OCI-LY3 (cell line): ENCODE measurements around the gene EIF2D.

ENCODE experiments used
- CTCF ChIP-seq: fragments of 200-600, 300-600 bp; sonication (generic); IDR thresholded peaks from 2 replicates; pipeline ENCODE4 v1.5.1; 2014; ENCODE audit warnings: antibody characterized with exemption, low read length, low read depth
- EZH2phosphoT487 ChIP-seq: fragments of 200-600 bp; shearing (Covaris generic); IDR thresholded peaks from 2 replicates; pipeline ENCODE4 v1.6.1; 2018; ENCODE audit warnings: antibody characterized with exemption, mixed run types, low read depth

GRCh38 chr1:206544562-206545257, 67.6 kb downstream of the EIF2D start:
- TF ChIP-seq CTCF (peak; percentile 97), EZH2phosphoT487 (no peak)
